ENCODE results near the gene TRPM3.
"Not testable (repeated sequence)": the region's sequence is repeated elsewhere in the genome, so short reads cannot be mapped to it uniquely, and the experiment has no call there.

TRPM3 gene

GRCh38 chr9:70706797-70707196, 414.6 kb downstream of the TRPM3 start:
- DNase-seq: not testable (repeated sequence)

DNA sequence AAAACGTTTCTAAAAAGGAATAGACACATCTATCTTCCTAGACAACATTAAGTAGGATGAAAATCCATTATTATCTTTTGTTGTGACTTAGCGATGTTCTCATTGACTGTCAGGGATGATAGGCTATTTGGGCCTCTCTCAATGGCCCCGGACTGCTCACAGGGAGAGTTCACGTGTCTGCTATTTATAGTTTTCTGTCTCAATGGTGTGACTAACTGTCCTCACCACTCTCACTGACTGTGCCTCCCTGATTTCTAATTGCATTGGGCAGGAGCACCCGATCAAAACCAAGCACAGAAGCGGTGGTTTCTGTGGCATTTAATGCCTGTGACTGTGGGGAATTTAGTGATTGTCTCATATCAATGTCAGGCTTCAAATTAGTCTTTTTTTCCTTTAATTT, 420.3 kb downstream of the TRPM3 start:
- no peak for DNase-seq

GRCh38 chr9:70696694-70697335, 424.6 kb downstream of the TRPM3 start:
- no peak for DNase-seq

- DNase-seq: no peak
Measured at GRCh38 chr9:70694758-70695157, 426.7 kb downstream of the TRPM3 start.

DNA sequence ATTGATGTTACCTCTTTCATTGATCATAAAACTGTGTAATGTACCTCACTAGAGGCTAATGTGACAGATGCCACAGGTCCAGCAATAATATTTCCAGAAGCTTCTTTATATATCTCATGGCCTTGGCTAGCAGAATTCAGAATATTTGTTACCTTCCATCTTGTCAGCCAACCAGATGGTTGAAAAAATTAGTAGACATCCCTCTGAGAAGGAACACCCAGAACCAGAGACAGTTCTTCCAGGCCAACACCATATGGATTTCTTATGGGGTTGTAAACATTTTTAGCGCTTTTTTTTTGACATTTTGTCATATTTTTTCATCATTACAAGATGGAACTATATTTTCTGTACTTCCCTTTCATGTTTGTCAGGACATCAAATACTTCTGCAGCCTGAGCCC, 428.2 kb downstream of the TRPM3 start:
- no peak for DNase-seq

GRCh38 chr9:70692431-70692830, 429.0 kb downstream of the TRPM3 start:
- DNase-seq: no peak

DNA sequence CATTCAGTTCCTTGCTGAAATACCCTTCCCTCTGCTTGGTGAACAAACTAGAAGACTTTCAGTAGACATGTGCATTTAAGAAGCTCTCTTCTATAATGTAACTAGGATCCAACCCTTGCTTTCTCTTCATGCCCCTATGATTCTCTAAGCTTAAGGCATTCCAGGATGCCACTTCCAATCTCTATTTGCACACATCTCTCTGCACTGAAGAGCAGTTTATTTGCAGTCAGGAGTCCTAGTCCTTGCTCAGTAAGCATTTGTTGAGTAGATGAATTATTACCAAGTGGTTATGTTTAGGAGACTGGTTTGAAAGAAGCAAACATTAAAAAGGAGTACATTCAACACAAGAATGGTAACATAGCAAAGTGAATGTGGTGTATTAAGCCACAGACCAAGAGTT, 432.7 kb downstream of the TRPM3 start:
- no peak for DNase-seq

GRCh38 chr9:70683841-70684240, 437.6 kb downstream of the TRPM3 start:
- no peak for DNase-seq

DNA sequence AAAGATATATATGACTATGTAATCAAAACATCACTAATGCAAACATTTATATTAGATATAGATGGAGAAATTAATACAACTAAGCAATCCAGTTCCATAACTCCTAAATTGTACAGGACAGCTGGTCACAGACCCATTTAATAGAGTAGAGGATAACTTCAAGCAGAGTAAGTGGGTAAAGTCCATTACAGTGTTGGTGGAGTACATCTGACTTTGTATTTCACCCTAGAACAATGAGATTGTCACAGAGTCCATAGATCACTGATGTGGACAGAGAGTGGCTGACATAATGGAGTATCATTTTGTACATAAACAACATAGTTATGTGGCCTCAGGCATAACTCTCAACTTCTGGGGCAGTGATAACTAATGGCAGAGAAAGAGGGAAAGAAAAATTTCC, 439.1 kb downstream of the TRPM3 start:
- DNase-seq: no peak

DNA sequence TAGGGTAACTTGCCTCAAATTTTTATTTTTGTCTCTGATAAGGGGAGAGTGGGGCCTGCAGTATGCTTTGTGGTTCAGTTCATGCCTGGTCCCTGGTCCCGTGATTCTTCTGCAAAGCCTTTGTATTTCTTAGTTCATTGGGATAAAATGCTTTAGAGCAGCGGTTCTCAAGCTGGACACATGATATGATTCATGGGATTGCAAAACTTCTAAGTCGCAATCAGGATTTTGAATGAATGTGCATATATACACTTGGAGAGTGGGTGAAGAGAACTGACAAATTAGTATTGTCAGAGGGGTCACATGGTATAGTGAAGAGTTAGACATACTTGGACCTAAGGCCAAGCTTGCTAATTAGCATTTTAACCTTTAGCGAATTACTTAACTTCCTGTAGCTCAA, 441.6 kb downstream of the TRPM3 start:
- no peak for DNase-seq

- DNase-seq: no peak
Measured at GRCh38 chr9:70678153-70678552, 443.3 kb downstream of the TRPM3 start.

DNA sequence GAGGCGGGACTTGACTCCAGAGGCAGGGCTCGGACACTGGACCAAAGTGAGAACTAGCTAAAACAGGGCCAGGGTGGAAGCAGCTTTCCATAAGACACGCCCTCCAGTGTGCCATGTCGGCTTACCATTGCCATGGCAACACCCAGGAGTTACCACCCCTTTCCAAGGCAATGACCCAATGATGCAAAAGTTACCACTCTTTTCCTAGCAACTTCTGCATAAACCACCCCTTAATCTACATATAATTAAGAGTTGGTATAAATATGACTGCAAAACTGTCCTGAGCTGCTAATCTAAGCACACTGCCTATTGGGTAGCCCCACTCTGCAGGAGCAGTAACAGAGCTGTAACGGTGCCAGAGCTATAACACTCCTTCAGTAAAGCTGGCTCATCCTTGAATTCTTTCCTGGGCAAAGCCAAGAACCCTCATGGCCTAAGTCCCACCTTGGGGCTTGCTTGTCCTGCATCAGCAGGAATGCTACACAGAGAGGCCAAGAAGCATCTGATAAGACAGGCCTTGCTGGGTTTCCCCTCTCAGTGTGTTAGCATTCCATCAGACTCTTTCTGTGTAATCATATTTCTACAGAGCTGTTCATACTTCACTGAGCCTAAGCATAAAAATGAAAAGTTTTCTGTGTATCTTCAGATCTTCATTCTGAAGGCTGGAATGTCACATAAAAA, 444.2 kb downstream of the TRPM3 start:
- no peak for DNase-seq

- no peak for DNase-seq
Measured at GRCh38 chr9:70675868-70676370, 445.5 kb downstream of the TRPM3 start.

DNA sequence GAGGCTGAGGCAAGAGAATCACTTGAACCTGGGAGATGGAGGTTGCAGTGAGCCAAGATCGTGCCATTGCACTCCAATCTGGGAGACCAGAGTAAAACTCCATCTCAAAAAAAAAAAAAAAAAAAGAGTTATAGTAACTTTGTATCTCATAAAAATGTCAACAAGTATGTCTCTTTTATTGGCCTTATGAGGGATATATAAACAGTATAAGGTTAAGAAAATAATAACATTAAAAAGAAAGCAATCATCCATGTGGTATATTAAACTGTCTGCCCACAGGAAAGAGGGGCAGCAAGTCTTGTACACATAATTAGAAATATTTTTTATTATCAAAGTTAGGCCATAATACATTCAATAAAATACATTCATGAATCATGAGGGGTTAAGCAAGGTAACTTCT, 447.6 kb downstream of the TRPM3 start:
- no peak for DNase-seq

- no peak for DNase-seq
Measured at GRCh38 chr9:70672161-70672649, 449.2 kb downstream of the TRPM3 start.

- no peak for DNase-seq
Measured at GRCh38 chr9:70668751-70669150, 452.7 kb downstream of the TRPM3 start.

DNA sequence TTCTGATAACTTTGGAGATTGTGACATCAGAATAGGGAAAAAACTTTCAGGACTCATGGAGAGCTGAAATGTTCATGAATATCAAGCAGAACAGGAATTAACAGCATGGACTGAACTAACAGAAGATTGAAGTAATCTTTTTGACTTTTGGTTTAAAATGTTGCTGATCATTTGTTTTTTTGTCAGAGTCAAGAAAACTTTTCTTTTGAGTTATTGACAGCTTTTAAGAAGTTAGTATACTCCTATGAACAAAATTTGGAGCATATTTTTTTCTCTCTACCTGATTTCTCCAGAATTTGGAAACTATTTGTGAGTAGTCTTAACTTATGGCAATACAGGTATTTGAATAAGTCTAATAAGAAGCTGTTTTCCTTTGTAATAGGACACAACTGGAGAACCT, 462.7 kb downstream of the TRPM3 start:
- no peak for DNase-seq

DNA sequence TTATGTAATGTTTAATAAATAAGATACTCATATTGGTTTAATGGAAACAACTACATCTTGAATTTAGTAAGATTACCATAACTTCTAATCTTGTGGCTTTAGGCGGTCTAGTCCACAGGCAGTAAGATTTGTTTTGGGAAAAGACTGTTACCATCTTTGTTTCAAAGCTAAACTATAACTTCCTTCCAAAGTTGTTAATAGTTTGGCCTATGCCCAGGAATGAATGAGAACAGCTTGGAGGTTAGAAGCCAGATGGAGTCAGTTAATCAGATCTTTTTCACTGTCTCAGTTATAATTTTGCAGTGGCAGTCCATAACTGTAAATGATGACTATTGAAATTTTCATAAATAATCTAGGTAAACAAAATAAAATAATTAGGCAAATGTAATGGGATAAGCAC, 465.1 kb downstream of the TRPM3 start:
- DNase-seq: no peak

- DNase-seq: no peak
Measured at GRCh38 chr9:70654144-70654543, 467.3 kb downstream of the TRPM3 start.

DNA sequence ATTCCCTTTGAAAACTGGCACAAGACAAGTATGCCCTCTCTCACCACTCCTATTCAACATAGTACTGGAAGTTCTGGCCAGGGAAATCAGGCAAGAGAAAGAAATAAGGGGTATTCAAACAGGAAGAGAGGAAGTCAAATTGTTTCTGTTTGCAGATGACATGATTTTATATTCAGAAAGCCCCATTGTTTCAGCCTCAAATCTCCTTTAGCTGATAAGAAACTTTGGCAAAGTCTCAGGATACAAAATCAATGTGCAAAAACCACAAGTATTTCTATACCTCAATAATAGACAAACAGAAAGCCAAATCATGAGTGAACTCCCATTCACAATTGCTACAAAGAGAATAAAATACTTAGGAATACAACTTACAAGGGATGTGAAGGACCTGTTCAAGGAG, 476.8 kb downstream of the TRPM3 start:
- not testable (repeated sequence) for DNase-seq

DNA sequence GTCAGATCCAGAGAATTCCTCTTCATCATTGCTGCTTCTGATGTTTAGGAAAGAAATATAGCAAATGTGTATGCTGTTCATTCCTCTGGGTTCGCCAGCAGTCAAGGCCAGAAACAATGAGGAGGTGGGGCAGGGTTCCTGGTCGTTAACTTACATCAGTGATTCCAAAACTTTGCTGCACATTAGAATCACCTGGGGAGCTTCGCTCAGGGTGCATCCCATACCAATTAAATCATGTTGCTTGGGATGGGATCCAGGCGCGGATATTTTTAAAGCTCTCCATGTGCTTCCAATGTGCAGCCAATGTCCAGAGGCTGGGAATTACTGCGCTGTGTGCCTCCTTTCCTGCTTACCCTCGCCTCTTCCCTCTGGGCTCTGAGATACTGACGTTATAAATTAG, 479.1 kb downstream of the TRPM3 start:
- DNase-seq: no peak

- no peak for DNase-seq
Measured at GRCh38 chr9:70641631-70642030, 479.8 kb downstream of the TRPM3 start.

- no peak for DNase-seq
Measured at GRCh38 chr9:70641031-70641430, 480.4 kb downstream of the TRPM3 start.

All from SHP77 treated with DMSO at 0.1 percent for 48 hours (cell line).